Activated naive CD4-positive, alpha-beta T cell treated with anti-CD3 and anti-CD28 coated beads, Interleukin-2, amount 50 U/mL, for 24 hours (primary cell): ENCODE data around the gene UNKL.
A peak's percentile ranks its signal among the peaks of the same experiment; 100 is the strongest.
"Not testable (repeated sequence)": the region's sequence is repeated elsewhere in the genome, so short reads cannot be mapped to it uniquely, and the experiment has no call there.

Experiments used
- H3K27ac Mint-ChIP-seq: one replicate; pipeline ENCODE4 v1.8.0; 2021; ENCODE audit warnings: mild to moderate bottlenecking, mixed read lengths
- H3K27me3 Mint-ChIP-seq: one replicate; pipeline ENCODE4 v1.8.0; 2021; ENCODE audit warnings: mixed read lengths
- H3K36me3 Mint-ChIP-seq: one replicate; pipeline ENCODE4 v1.8.0; 2021; ENCODE audit warnings: mixed read lengths
- H3K4me1 Mint-ChIP-seq: one replicate; pipeline ENCODE4 v1.8.0; 2021; ENCODE audit warnings: mixed read lengths
- H3K4me3 Mint-ChIP-seq: one replicate; pipeline ENCODE4 v1.8.0; 2021; ENCODE audit warnings: mild to moderate bottlenecking, mixed read lengths
- H3K9me3 Mint-ChIP-seq: one replicate; pipeline ENCODE4 v1.8.0; 2021; ENCODE audit warnings: mixed read lengths

UNKL gene

DNA sequence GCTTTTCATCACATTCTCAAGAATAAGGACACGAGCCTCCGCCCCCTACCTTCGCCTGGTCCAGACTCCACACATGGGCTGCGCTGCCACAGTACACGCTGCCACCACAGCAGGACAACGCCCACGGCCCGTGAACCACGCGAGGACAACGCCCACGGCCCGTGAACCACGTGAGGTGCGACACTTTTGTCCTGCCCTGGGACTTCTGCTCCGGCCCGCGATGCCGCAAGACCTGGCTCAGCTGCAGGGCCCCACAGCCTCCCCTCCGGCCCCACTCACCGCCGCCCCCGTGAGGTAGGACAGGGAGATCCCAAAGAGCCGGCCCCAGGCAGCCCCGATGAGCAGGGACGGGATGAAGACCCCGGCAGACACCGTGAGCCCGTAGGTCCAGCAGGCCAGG lies 35.7 kb upstream of the UNKL start:
- H3K27me3 Mint-ChIP-seq: no peaks in the 10 kb centered on the region
- H3K9me3 Mint-ChIP-seq: no peaks in the 10 kb centered on the region
- H3K36me3 Mint-ChIP-seq: no peaks in the 10 kb centered on the region
- H3K4me3 Mint-ChIP-seq: no peak overlapping the region
- H3K4me1 Mint-ChIP-seq: no peaks in the 10 kb centered on the region
- H3K27ac Mint-ChIP-seq: no peak overlapping the region

DNA sequence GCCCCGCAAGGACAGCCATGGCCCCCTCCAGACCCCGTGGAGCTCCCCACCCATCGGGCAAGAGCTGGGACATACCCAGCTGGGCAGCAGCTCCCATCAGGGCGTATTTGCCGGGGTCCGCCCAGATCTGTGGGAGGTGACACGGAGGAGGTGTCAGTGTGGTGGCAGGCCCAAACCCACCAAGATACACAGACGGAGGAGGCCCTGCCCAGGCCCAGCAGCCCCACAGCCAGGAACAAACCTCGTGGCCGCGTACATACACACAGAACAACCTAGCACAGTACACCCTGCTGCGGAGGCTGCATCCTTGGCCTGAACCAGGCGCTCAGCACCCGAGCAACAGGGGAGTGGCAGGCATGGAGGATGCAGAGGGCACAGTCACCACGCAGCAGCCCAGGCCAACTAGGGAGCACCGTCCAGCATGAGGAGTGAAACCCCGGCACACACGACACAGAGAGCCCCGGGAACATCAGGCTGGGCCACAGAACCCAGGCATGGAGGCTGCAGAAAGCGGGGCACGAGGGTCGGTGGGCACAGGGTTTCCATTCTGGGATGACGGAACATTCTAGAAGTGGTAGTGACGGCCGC lies 34.8 kb upstream of the UNKL start:
- no peaks in the 10 kb centered on the region for H3K4me1 Mint-ChIP-seq
- no peak overlapping the region for H3K4me3 Mint-ChIP-seq
- H3K27me3 Mint-ChIP-seq: no peaks in the 10 kb centered on the region
- H3K36me3 Mint-ChIP-seq: no peaks in the 10 kb centered on the region
- H3K9me3 Mint-ChIP-seq: no peaks in the 10 kb centered on the region
- H3K27ac Mint-ChIP-seq: peak overlapping the region; percentile 59

GRCh38 chr16:1448536-1449116 lies 34.1 kb upstream of the UNKL start:
- Mint-ChIP-seq H3K27me3 (no peaks in the 10 kb centered on the region), H3K36me3 (no peaks in the 10 kb centered on the region), H3K27ac (peak overlapping the region; percentile 59), H3K4me3 (no peak overlapping the region), H3K4me1 (no peaks in the 10 kb centered on the region), H3K9me3 (no peaks in the 10 kb centered on the region)

DNA sequence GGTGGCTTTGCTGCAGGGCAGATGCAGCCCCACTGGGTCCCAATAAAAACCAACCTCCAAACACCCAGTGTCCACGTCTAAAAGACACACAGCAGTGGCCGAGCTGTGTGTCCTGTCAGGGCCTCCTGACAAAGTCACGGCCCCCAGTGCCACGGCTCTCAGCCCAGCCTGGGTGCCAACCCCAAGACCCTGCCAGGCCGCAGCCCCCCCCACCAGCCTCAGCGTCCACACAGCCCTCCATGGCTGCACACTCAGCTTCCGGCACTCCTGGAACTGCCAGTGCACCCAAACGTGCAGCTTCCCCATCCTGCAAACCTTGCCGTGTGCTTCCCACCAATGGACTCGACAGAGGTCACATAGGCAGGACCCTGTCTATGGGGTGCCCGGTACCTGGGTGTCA lies 33.5 kb upstream of the UNKL start:
- H3K4me3 Mint-ChIP-seq: no peak overlapping the region
- no peaks in the 10 kb centered on the region for H3K36me3 Mint-ChIP-seq
- no peak overlapping the region for H3K27ac Mint-ChIP-seq
- H3K9me3 Mint-ChIP-seq: no peaks in the 10 kb centered on the region
- no peaks in the 10 kb centered on the region for H3K4me1 Mint-ChIP-seq
- H3K27me3 Mint-ChIP-seq: no peaks in the 10 kb centered on the region

DNA sequence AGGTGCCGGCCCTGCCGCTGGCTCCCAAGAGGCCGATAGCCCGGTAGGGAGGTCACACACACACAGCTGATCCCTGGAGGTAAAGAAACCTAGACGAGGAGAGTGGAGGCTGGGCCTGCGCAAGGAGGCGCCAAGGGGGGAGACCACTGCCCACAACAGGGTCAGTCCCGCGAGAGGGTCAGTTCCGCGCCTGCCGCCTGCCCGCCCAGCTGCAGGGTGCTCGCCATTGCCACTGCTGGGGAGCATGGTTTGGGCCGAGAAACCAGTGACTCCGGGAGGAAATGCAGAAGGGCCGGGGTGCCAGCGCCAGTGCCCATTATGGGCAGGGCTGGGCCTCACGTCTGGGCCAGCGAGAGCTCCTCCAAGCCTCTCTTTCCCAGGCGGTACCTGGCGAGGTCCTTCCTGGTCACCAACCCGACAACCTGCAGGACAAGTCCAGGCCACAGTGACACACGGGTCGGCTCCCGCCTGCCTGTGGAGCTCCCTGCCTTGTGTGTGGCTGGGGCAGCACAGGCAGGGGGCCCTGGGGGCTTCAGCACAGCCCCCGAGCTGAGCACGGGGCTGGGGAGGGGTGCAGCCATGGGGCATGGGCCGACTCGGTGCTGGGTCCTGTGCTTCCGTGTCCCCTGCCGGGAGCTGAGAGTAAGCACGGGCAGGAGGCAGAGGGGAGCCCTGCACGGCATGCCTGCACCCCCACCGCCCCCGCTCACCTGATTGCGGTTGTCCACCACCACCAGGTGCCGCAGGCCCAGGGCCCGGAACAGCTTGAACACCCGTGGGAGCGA lies 32.0 kb upstream of the UNKL start:
- H3K27ac Mint-ChIP-seq: no peak overlapping the region
- H3K4me3 Mint-ChIP-seq: no peak overlapping the region
- no peaks in the 10 kb centered on the region for H3K4me1 Mint-ChIP-seq
- H3K9me3 Mint-ChIP-seq: no peaks in the 10 kb centered on the region
- no peaks in the 10 kb centered on the region for H3K27me3 Mint-ChIP-seq
- no peaks in the 10 kb centered on the region for H3K36me3 Mint-ChIP-seq

- H3K27ac Mint-ChIP-seq: no peak overlapping the region
- no peaks in the 10 kb centered on the region for H3K4me1 Mint-ChIP-seq
- H3K4me3 Mint-ChIP-seq: no peak overlapping the region
- no peaks in the 10 kb centered on the region for H3K27me3 Mint-ChIP-seq
- no peaks in the 10 kb centered on the region for H3K9me3 Mint-ChIP-seq
- H3K36me3 Mint-ChIP-seq: no peaks in the 10 kb centered on the region
Observed at GRCh38 chr16:1445518-1446203, 31.2 kb upstream of the UNKL start.

DNA sequence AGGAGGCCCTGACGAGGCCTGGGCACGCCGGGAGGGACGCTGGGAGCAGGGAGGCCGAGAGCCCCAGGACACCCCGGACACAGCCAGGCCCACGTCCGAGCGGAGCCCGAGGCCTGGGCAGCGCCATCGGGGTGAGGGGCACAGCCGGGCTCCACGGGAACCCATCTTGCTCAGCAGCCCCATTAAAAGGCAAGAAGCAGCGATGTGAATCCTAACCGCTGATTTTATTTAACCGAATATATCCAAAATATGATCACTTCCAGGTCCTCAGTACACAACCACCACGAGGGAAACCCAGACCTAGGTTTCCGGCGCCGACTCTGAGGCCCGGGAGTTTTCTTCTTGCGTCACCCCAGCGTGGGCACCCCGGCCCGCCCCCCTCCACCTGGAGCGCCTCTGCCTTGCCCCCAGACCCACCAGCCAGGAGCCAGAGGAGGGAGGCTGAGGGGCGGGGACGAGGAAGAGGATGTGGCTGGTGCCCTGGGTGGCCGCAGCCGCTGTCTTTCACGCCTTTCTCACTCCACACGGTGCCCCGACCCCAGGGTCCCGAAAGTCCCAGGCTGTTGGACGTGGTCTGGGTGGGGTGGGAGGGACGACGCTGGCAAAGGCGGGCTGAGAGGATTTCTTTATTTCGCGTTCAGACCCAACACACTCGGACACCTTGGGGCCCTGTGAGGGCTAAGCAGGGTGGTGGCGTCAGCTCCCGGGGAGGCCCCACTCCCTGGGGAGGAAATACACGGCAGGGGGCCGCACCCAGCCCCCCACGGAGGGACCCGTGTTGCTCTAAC lies 30.4 kb upstream of the UNKL start:
- H3K4me3 Mint-ChIP-seq: no peak overlapping the region
- no peaks in the 10 kb centered on the region for H3K9me3 Mint-ChIP-seq
- H3K27me3 Mint-ChIP-seq: no peaks in the 10 kb centered on the region
- H3K4me1 Mint-ChIP-seq: no peaks in the 10 kb centered on the region
- no peak overlapping the region for H3K27ac Mint-ChIP-seq
- H3K36me3 Mint-ChIP-seq: no peaks in the 10 kb centered on the region

DNA sequence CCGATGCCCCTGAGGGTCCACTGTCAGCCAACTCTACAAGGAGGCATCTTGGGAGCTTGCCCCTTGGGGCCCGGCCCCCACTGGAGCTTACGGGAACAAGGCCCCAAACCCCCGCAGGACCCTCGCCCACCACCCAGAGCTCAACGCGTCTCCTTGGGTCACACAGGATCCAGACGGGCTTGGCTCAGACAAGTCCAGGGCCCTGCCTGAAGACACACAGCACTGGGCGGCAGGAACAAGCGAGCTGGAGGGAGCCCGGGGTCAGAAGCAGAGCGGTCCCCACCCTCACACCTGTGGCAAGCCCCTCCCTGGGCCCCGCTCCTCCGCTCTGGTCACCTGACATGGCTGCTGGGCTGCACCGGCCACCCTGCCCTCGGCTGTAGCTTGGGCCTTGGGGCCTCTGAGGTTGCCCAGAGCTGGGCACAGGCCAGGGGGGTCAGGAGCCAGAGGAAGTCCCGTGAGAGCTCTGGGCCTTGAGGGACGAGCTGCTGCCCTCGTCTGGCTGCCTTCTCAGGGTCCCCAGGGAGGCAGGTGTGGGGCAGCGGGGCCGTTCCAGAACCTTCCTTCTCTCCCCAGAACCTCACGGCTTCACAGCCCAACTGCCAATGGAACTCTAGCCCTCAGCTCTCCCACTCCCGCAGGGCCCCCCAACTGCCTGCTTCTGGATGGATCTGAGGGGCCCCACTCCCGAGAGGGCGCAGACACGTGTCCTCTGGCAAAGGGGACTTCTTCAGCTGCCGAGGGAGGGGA lies 29.7 kb upstream of the UNKL start, which contains the start of gene CCDC154:
CCDC154 (minus strand) TSS at position 577 of the 750 bp plus-strand sequence; CDS start at position 343, 234 bp downstream.
- no peaks in the 10 kb centered on the region for H3K36me3 Mint-ChIP-seq
- H3K9me3 Mint-ChIP-seq: no peaks in the 10 kb centered on the region
- H3K27ac Mint-ChIP-seq: no peak within 1 kb of the TSS
- no peaks in the 10 kb centered on the region for H3K27me3 Mint-ChIP-seq
- H3K4me1 Mint-ChIP-seq: no peaks in the 10 kb centered on the region
- no peak within 1 kb of the TSS for H3K4me3 Mint-ChIP-seq

DNA sequence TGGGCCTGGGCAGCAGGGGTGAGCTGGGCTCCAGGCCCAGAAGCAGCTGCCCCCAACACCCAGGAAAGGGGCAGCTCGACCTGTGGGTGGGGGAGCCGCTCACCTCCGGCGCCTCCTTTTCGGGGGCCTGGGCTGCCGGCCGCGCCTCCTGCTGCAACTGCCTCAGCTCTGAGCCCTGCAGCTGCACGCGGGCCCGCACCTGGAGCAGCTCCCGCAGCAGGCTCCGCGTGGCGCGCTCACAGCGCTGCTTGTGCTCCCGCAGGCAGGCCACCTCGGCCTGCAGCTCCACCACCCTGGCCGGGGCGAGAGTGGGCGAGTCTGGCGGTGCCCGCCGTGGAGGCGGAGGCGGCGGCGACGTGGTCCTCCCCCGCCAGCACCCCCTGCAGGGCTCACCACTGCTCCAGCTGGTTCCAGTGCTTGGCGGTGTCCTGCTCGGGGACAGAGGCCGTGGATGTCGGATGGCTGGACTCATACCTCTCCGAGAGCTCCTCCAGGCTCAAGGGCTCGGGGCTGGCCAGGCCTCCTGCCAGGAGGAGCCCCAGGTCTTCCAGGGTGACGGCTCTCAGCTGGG lies 29.0 kb upstream of the UNKL start:
- Mint-ChIP-seq H3K4me1 (no peaks in the 10 kb centered on the region), H3K4me3 (no peak overlapping the region), H3K36me3 (no peaks in the 10 kb centered on the region), H3K27ac (no peak overlapping the region), H3K27me3 (no peaks in the 10 kb centered on the region), H3K9me3 (no peaks in the 10 kb centered on the region)

DNA sequence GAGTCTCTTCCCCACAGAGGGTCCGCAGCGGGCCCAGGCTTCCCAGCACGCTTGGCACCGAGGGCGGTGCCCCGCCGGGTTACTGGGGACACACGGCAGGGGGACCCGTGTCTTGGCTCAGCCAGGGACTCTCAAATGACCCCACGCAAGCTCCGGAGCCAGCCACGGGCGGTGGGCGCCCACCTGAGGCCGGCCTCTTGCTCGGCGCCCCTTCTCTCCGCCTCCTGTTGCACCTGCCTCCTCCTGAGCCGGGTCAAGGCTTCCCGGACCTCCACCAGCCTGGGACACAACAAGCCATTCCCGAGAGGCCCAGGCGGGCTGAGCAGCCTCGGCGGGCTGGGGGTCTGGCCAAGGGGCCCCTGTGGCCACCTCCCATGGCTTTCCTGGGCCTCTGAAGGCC lies 28.2 kb upstream of the UNKL start:
- Mint-ChIP-seq H3K4me1 (no peaks in the 10 kb centered on the region), H3K4me3 (no peak overlapping the region), H3K36me3 (no peaks in the 10 kb centered on the region), H3K9me3 (no peaks in the 10 kb centered on the region), H3K27ac (no peak overlapping the region), H3K27me3 (no peaks in the 10 kb centered on the region)

DNA sequence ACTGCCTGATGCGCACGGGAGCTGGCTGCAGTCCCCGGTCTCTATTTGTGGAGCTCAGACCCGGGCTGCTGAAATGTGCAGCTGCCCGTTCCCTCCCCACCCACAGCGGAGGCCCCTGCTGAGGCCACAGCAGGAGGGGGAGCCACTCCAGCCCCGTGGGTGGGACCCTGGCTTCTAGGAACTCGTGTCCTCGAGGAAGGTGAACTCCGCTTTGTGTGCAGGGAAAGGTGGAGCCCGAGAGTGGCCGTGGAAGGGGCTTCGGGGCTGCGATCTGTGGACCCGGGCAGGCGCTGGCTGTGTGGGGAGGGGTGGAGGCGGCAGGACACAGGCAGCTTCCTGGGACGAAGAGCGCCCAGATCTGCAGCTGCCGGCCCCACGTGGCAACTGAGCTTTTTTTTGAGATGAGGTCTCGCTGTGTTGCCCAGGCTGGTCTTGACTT lies 26.9 kb upstream of the UNKL start:
- H3K27me3 Mint-ChIP-seq: no peaks in the 10 kb centered on the region
- H3K9me3 Mint-ChIP-seq: no peaks in the 10 kb centered on the region
- H3K4me1 Mint-ChIP-seq: no peaks in the 10 kb centered on the region
- no peak overlapping the region for H3K27ac Mint-ChIP-seq
- no peaks in the 10 kb centered on the region for H3K36me3 Mint-ChIP-seq
- no peak overlapping the region for H3K4me3 Mint-ChIP-seq

GRCh38 chr16:1439699-1440074 lies 25.2 kb upstream of the UNKL start:
- not testable (repeated sequence) for H3K27me3 Mint-ChIP-seq, H3K9me3 Mint-ChIP-seq, H3K4me1 Mint-ChIP-seq, H3K27ac Mint-ChIP-seq, H3K4me3 Mint-ChIP-seq, H3K36me3 Mint-ChIP-seq

- no peaks in the 10 kb centered on the region for H3K4me1 Mint-ChIP-seq
- H3K27ac Mint-ChIP-seq: no peak overlapping the region
- no peaks in the 10 kb centered on the region for H3K27me3 Mint-ChIP-seq
- H3K9me3 Mint-ChIP-seq: no peaks in the 10 kb centered on the region
- no peak overlapping the region for H3K4me3 Mint-ChIP-seq
- no peaks in the 10 kb centered on the region for H3K36me3 Mint-ChIP-seq
Observed at GRCh38 chr16:1439058-1439698, 24.7 kb upstream of the UNKL start.
